HepG2 (cell line): Measurements from ENCODE around the gene PCDHGC5. TPM values are rescaled to one million over a fixed set of nuclear protein-coding genes. Genes with fewer than 3 reads are reported as not detected.

Experiments used
- ATAC-seq: fragments of 200-7000 bp; cut with Tn5 transposase; 3 replicates; pipeline ENCODE4 v1.9.1; 2020; ENCODE audit warnings: mild to moderate bottlenecking, moderate library complexity
- BruUV-seq: library from RNA; stranded (reverse); fragments of 400-500 nt; replicated peaks from 2 replicates; lab custom pipeline; 2021; lab: Mats Ljungman, UMichigan
- CTCF ChIA-PET: fragments of 300-600 bp; formaldehyde crosslinking; extraction: SDS; loops from one replicate; lab custom pipeline; 2021; ENCODE audit warnings: low total read pairs, inconsistent platforms, low intra/inter-chr PET ratio; lab: Yijun Ruan, JAX
- POLR2A ChIA-PET: fragments of 350-600 bp; sonication (Branson Sonifier 250); formaldehyde crosslinking; loops from one replicate; lab custom pipeline; 2020; ENCODE audit warnings: antibody characterized with exemption, inconsistent platforms; lab: Yijun Ruan, JAX
- DNase-seq: peaks from one replicate; pipeline ENCODE4 v3.0.0-alpha.2; 2015; ENCODE audit warnings: low spot score
- FAIRE-seq: peaks from 3 replicates; lab custom pipeline; 2011; peaks lifted over from hg19 to GRCh38; lab: Jason Lieb, UNC
- H2AFZ ChIP-seq: one replicate; pipeline ENCODE4 v1.6.1; 2011; ENCODE audit warnings: low read length, inconsistent platforms
- H3K27ac ChIP-seq: fragments of 300-600 bp; 3 replicates; pipeline ENCODE4 v1.8.0; 2011; ENCODE audit warnings: mixed run types, mild to moderate bottlenecking, mixed read lengths, low read length, inconsistent platforms; ENCODE audit not compliant: insufficient read depth; ENCODE audit errors: extremely low read length
- H3K27me3 ChIP-seq, 2 experiments: fragments of 200-600 bp in 1 of 2; 2 replicates in 1 of 2; 3 replicates in 1 of 2; pipeline versions ENCODE4 v1.6.0 to v1.8.0; 2011; ENCODE audit warnings: low read length in 2 of 2, mild to moderate bottlenecking in 2 of 2, moderate library complexity in 2 of 2, inconsistent platforms in 1 of 2; ENCODE audit not compliant: insufficient read depth in 2 of 2, control insufficient read depth in 1 of 2
- H3K36me3 ChIP-seq, 2 experiments: fragments of 200-600 bp in 1 of 2; replicated peaks in 1 of 2; 2 replicates in 1 of 2; 3 replicates in 1 of 2; pipeline versions ENCODE4 v1.5.1 to v1.8.0; 2011; ENCODE audit warnings: low read length in 2 of 2, inconsistent platforms in 1 of 2; ENCODE audit not compliant: insufficient read depth in 2 of 2, control insufficient read depth in 1 of 2
- H3K4me1 ChIP-seq: 2 replicates; pipeline ENCODE4 v1.5.1; 2012; ENCODE audit warnings: low read length, inconsistent platforms; ENCODE audit not compliant: insufficient read depth
- H3K4me2 ChIP-seq: 2 replicates; pipeline ENCODE4 v1.6.0; 2011; ENCODE audit warnings: low read depth, low read length, inconsistent platforms
- H3K4me3 ChIP-seq, 3 experiments: fragments of 200-600 bp in 1 of 3; sonication (generic), shearing (Covaris generic) in 1 of 3; replicated peaks in 1 of 3; 2 replicates each; pipeline ENCODE4 v1.5.1; 2011 to 2016; ENCODE audit warnings: low read length in 3 of 3, inconsistent platforms in 2 of 3, low read depth in 2 of 3, mild to moderate bottlenecking in 2 of 3, control low read depth in 1 of 3, mixed read lengths in 1 of 3; ENCODE audit not compliant: insufficient read depth in 1 of 3
- H3K79me2 ChIP-seq: one replicate; pipeline ENCODE4 v1.6.1; 2011; ENCODE audit warnings: low read length, inconsistent platforms; ENCODE audit not compliant: insufficient read depth
- H3K9ac ChIP-seq: 2 replicates; pipeline ENCODE4 v1.6.0; 2011; ENCODE audit warnings: mild to moderate bottlenecking, low read depth, low read length, inconsistent platforms; ENCODE audit not compliant: insufficient read depth
- H3K9me3 ChIP-seq: 2 replicates; pipeline ENCODE4 v1.5.1; 2012; ENCODE audit warnings: mild to moderate bottlenecking, low read length
- H4K20me1 ChIP-seq: 2 replicates; pipeline ENCODE4 v1.6.0; 2011; ENCODE audit warnings: inconsistent platforms, mild to moderate bottlenecking, low read length, moderate library complexity; ENCODE audit not compliant: insufficient read depth
- BORCS8-MEF2B ChIP-seq: sonication (generic); formaldehyde crosslinking; IDR thresholded peaks from 2 replicates; pipeline ENCODE4 v1.8.0; 2022; ENCODE audit warnings: mild to moderate bottlenecking, missing genetic modification reagents
- GABPA ChIP-seq, 2 experiments: IDR thresholded peaks; 2 replicates each; pipeline ENCODE4 v1.6.1; 2011 to 2016; ENCODE audit warnings: low read depth in 2 of 2, low read length in 1 of 2, missing biosample characterization in 1 of 2, missing genetic modification characterization in 1 of 2
- HDAC1 ChIP-seq: sonication (generic); formaldehyde crosslinking; IDR thresholded peaks from 2 replicates; pipeline ENCODE4 v1.5.1; 2020; ENCODE audit warnings: mild to moderate bottlenecking, missing genetic modification reagents
- HIC2 ChIP-seq: sonication (generic); formaldehyde crosslinking; IDR thresholded peaks from 2 replicates; pipeline ENCODE4 v1.9.0; 2022; ENCODE audit warnings: low read depth, missing genetic modification reagents
- KDM3A ChIP-seq: IDR thresholded peaks from 2 replicates; pipeline ENCODE4 v1.6.1; 2018; ENCODE audit warnings: low read depth, missing compliant biosample characterization
- RARA ChIP-seq: IDR thresholded peaks from 2 replicates; pipeline ENCODE4 v1.6.1; 2016; ENCODE audit warnings: missing genetic modification reagents, missing compliant biosample characterization
- RFX1 ChIP-seq: fragments of 450-650 bp; IDR thresholded peaks from 2 replicates; pipeline ENCODE4 v1.6.1; 2017
- XBP1 ChIP-seq: sonication (generic); formaldehyde crosslinking; IDR thresholded peaks from 2 replicates; pipeline ENCODE4 v1.5.0; 2020; ENCODE audit warnings: missing genetic modification reagents
- ZNF282 ChIP-seq: fragments of 450-650 bp; IDR thresholded peaks from 2 replicates; pipeline ENCODE4 v1.6.1; 2018; ENCODE audit not compliant: partially characterized antibody
- ZNF430 ChIP-seq: sonication (generic); formaldehyde crosslinking; IDR thresholded peaks from 2 replicates; pipeline ENCODE4 v1.9.0; 2021; ENCODE audit warnings: mild to moderate bottlenecking, missing genetic modification reagents
- ZNF780A ChIP-seq: sonication (generic); formaldehyde crosslinking; IDR thresholded peaks from 2 replicates; pipeline ENCODE4 v1.8.0; 2022; ENCODE audit warnings: mild to moderate bottlenecking, missing genetic modification reagents, moderate library complexity
- WGBS: methylation state at CpG from one replicate; pipeline ENCODE4 v1.1.6; 2017; ENCODE audit warnings: low lambda C conversion rate; 5-methylcytosine and 5-hydroxymethylcytosine counted together
- in situ Hi-C: cut with HindIII; loops from 2 replicates; pipeline ENCODE4 v1.10.0; 2017; ENCODE audit warnings: low pct_unique_long_range_greater_than_20kb; ENCODE audit not compliant: extremely low pct_ligation_motif_present
- intact Hi-C: fragments of 100-400 bp; cut with micrococcal nuclease; formaldehyde crosslinking; loops from one replicate; pipeline ENCODE4 v1.10.0; 2022; ENCODE audit not compliant: unreplicated experiment
- polyA plus RNA-seq, 8 experiments: library from polyadenylated mRNA; depleted of rRNA in 3 of 8; stranded (reverse) in 7 of 8; unstranded in 1 of 8; fragments of >200 nt; fragmentation: Illumina TruSeq in 4 of 8; extraction: Trizol in 4 of 8; gene quantifications; 2 replicates each; pipeline versions ENCODE4 v1.2.1 to v1.2.3, GENCODE V29; 2011 to 2016; ENCODE audit warnings: low read depth in 4 of 8, missing spikeins in 1 of 8, mixed read lengths in 1 of 8; ENCODE audit not compliant: insufficient read depth in 1 of 8
- total RNA-seq, 5 experiments: library from RNA; depleted of rRNA; stranded (reverse); fragments of >200 nt; fragmentation: Illumina TruSeq; extraction: Trizol; gene quantifications; 2 replicates each; pipeline ENCODE4 v1.2.3, GENCODE V29; 2016; ENCODE audit warnings: low read depth in 1 of 5
- TF ChIP-seq, protein P1 (sequence below): fragments of 450-650 bp; IDR thresholded peaks from 2 replicates; pipeline ENCODE4 v1.6.1; 2016
- TF ChIP-seq, protein P2 (sequence below): sonication (generic); formaldehyde crosslinking; IDR thresholded peaks from 2 replicates; pipeline ENCODE4 v1.4.0; 2020; ENCODE audit warnings: missing genetic modification reagents, borderline replicate concordance
- TF ChIP-seq, protein P3 (sequence below): sonication (generic); formaldehyde crosslinking; IDR thresholded peaks from 2 replicates; pipeline ENCODE4 v1.5.0; 2020; ENCODE audit warnings: mild to moderate bottlenecking, missing genetic modification reagents

PCDHGC5 gene
- total and polyA plus RNA-seq, 2 of the 13 experiments (the other 11 are each of a cell fraction or from before 2014, with no cell fraction given) = 0.03 TPM; not detected in 1

DNA sequence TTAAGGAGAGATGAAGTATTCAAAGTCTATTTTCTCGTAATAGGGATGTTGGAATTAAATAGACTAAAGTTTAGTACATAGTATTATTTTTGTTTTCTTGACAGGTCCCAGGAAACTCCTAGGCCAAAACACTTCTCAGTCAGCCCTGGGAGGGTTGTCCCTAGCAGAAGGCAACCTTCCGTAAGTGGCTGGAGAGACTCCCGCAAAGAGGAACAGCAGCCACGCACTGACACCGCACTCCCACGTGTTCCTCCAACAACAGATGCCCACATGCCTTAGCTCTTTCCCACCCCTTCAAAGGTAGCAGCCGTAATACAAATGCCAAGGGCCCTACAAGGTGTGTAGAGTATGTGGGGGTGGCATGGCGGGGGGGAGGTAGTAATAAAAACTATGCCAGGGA is 28.4 kb downstream of the PCDHGC5 start (continued):
- TF ChIP-seq, protein P1, sequence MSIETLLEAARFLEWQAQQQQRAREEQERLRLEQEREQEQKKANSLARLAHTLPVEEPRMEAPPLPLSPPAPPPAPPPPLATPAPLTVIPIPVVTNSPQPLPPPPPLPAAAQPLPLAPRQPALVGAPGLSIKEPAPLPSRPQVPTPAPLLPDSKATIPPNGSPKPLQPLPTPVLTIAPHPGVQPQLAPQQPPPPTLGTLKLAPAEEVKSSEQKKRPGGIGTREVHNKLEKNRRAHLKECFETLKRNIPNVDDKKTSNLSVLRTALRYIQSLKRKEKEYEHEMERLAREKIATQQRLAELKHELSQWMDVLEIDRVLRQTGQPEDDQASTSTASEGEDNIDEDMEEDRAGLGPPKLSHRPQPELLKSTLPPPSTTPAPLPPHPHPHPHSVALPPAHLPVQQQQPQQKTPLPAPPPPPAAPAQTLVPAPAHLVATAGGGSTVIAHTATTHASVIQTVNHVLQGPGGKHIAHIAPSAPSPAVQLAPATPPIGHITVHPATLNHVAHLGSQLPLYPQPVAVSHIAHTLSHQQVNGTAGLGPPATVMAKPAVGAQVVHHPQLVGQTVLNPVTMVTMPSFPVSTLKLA = no peak
- TF ChIP-seq HIC2 (CRISPR knock-in tag) (no peak), BORCS8-MEF2B (CRISPR knock-in tag) (no peak), RFX1 (no peak), HDAC1 (no peak)
- TF ChIP-seq, all 625 proteins: peak for 0

DNA sequence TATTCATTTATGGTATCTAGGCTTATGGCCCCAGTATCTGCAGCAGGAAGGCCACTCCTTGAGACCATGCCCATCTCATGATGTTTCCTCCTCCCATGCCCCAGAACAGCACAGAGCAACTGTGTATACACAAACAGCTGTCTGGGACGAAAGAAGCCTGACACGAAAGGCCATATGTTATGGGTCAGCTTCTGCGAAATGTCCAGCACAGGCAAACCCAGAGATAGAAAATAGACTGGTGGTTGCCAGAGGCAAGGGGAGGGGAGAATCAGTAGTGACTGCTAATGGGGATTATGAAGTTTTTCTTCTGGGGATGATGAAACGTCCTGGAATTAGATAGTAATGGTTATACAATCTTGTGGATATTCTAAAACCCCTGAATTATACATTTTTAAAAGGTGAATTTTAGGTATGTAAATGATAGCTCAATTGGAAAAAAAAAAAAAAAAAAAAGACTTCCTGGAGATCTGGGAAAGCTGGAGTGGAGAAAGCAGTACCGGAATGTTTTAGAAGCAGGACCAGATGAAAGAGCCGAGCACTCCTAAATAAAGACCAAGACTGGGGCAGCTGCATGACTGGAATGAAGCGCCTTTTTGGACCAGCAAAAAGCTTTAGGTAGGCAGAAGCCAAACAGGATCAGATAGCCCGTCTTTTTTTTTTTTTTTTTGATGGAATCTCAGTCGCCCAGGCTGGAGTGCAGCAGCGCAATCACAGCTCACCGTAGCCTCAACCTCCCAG is 29.2 kb downstream of the PCDHGC5 start:
- TF ChIP-seq ZNF780A (CRISPR knock-in tag) = no peak
- TF ChIP-seq XBP1 (CRISPR knock-in tag) = no peak
- TF ChIP-seq KDM3A (CRISPR knock-in tag) = no peak
- TF ChIP-seq RARA (CRISPR knock-in tag) = no peak
- TF ChIP-seq GABPA (IDR thresholded peaks at IDR 0.05; ENCODE audit: low read depth, low read length) = no peak
- TF ChIP-seq GABPA (CRISPR knock-in tag; IDR thresholded peaks at IDR 0.05; ENCODE audit: low read depth) = no peak
- no peak for TF ChIP-seq ZNF282
- no peak for TF ChIP-seq ZNF430 (CRISPR knock-in tag)
- TF ChIP-seq, protein P2, sequence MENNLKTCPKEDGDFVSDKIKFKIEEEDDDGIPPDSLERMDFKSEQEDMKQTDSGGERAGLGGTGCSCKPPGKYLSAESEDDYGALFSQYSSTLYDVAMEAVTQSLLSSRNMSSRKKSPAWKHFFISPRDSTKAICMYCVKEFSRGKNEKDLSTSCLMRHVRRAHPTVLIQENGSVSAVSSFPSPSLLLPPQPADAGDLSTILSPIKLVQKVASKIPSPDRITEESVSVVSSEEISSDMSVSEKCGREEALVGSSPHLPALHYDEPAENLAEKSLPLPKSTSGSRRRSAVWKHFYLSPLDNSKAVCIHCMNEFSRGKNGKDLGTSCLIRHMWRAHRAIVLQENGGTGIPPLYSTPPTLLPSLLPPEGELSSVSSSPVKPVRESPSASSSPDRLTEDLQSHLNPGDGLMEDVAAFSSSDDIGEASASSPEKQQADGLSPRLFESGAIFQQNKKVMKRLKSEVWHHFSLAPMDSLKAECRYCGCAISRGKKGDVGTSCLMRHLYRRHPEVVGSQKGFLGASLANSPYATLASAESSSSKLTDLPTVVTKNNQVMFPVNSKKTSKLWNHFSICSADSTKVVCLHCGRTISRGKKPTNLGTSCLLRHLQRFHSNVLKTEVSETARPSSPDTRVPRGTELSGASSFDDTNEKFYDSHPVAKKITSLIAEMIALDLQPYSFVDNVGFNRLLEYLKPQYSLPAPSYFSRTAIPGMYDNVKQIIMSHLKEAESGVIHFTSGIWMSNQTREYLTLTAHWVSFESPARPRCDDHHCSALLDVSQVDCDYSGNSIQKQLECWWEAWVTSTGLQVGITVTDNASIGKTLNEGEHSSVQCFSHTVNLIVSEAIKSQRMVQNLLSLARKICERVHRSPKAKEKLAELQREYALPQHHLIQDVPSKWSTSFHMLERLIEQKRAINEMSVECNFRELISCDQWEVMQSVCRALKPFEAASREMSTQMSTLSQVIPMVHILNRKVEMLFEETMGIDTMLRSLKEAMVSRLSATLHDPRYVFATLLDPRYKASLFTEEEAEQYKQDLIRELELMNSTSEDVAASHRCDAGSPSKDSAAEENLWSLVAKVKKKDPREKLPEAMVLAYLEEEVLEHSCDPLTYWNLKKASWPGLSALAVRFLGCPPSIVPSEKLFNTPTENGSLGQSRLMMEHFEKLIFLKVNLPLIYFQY (CRISPR knock-in tag) = no peak
- TF ChIP-seq, protein P3, sequence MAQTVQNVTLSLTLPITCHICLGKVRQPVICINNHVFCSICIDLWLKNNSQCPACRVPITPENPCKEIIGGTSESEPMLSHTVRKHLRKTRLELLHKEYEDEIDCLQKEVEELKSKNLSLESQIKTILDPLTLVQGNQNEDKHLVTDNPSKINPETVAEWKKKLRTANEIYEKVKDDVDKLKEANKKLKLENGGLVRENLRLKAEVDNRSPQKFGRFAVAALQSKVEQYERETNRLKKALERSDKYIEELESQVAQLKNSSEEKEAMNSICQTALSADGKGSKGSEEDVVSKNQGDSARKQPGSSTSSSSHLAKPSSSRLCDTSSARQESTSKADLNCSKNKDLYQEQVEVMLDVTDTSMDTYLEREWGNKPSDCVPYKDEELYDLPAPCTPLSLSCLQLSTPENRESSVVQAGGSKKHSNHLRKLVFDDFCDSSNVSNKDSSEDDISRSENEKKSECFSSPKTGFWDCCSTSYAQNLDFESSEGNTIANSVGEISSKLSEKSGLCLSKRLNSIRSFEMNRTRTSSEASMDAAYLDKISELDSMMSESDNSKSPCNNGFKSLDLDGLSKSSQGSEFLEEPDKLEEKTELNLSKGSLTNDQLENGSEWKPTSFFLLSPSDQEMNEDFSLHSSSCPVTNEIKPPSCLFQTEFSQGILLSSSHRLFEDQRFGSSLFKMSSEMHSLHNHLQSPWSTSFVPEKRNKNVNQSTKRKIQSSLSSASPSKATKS (CRISPR knock-in tag) = no peak
- TF ChIP-seq, all 625 proteins: peak for 0
- POLR2A ChIA-PET = no interaction called here
- Histone ChIP-seq H3K9me3 (no peaks in the 10 kb centered on the region), H3K36me3 (peaks cover 18 to 77% of the 10 kb centered on the region in 2 experiments), H3K4me3 (no peak overlapping the region), H3K4me2 (no peak overlapping the region), H2AFZ (no peak overlapping the region), H3K79me2 (no peaks in the 10 kb centered on the region), H3K9ac (no peak overlapping the region), H3K27me3 (no peaks in the 10 kb centered on the region), H4K20me1 (no peaks in the 10 kb centered on the region), H3K4me1 (peaks cover 11% of the 10 kb centered on the region; the same call in 1 of the 2 replicates), H3K27ac (no peak overlapping the region)
- intact Hi-C loops (no loop called here), in situ Hi-C loops (no loop called here)
- no peak for DNase-seq
- WGBS = 96% methylated on average over 11 of the region's 11 CpGs
- FAIRE-seq = no peak
- no TSS peak for BruUV-seq
- CTCF ChIA-PET = no interaction called here
- ATAC-seq = no peak
